NT2/D1 (cell line): Measurements from ENCODE around the gene OTOG.

Experiments
- SUZ12 ChIP-seq: IDR thresholded peaks from 2 replicates; pipeline ENCODE4 v1.6.1; 2011; ENCODE audit not compliant: insufficient read length, insufficient read depth; ENCODE audit errors: extremely low read depth
- YY1 ChIP-seq: IDR thresholded peaks from 2 replicates; pipeline ENCODE4 v1.6.1; 2011; ENCODE audit not compliant: insufficient read length, insufficient read depth

GRCh38 chr11:17600316-17601255 lies 53.5 kb downstream of the OTOG start:
- TF ChIP-seq SUZ12 (no peak), YY1 (no peak)
